GM18867 (cell line): ENCODE measurements around the gene CXorf65.

Experiments used
- ATAC-seq: cut with Tn5 transposase; IDR thresholded peaks from one replicate; pipeline ENCODE4 v1.9.1; 2021; ENCODE audit warnings: mild to moderate bottlenecking, moderate library complexity; ENCODE audit not compliant: unreplicated experiment

The CXorf65 gene

GRCh38 chrX:71106427-71106826 lies at the start of gene CXorf65:
Gene CXorf65 (minus strand): TSS chrX:71106740. CDS start chrX:71106556, 184 bp downstream.
- ATAC-seq = no peak

- no peak for ATAC-seq
Observed at GRCh38 chrX:71154641-71155040, 48.1 kb upstream of the CXorf65 start.

GRCh38 chrX:71154196-71154595 lies 47.7 kb upstream of the CXorf65 start:
- no peak for ATAC-seq

- ATAC-seq = no peak
Observed at GRCh38 chrX:71151366-71151765, 44.8 kb upstream of the CXorf65 start.

GRCh38 chrX:71148278-71148663 lies 41.7 kb upstream of the CXorf65 start:
- no peak for ATAC-seq

GRCh38 chrX:71147496-71148277 lies 41.1 kb upstream of the CXorf65 start:
- no peak for ATAC-seq

- ATAC-seq = no peak
Observed at GRCh38 chrX:71144651-71145050, 38.1 kb upstream of the CXorf65 start, which contains the start of gene NLGN3. Gene NLGN3 (plus strand): TSS chrX:71144841. CDS start chrX:71147750, 2,909 bp downstream.

- ATAC-seq = no peak
Observed at GRCh38 chrX:71143508-71143907, 37.0 kb upstream of the CXorf65 start.

GRCh38 chrX:71140440-71140839 lies 33.9 kb upstream of the CXorf65 start:
- ATAC-seq = no peak

- ATAC-seq = no peak
Observed at GRCh38 chrX:71131510-71131909, 25.0 kb upstream of the CXorf65 start.

GRCh38 chrX:71128915-71129765 lies 22.6 kb upstream of the CXorf65 start:
- ATAC-seq = peak; percentile 78

GRCh38 chrX:71128166-71128833 lies 21.8 kb upstream of the CXorf65 start:
- ATAC-seq = no peak

GRCh38 chrX:71118985-71119535 lies 12.5 kb upstream of the CXorf65 start:
- ATAC-seq = no peak

- peak; percentile 94 for ATAC-seq
Observed at GRCh38 chrX:71118032-71118984, 11.8 kb upstream of the CXorf65 start, which contains the start of gene MED12. Gene MED12 (plus strand): TSS chrX:71118596. CDS start chrX:71118755, 159 bp downstream.

- ATAC-seq = no peak
Observed at GRCh38 chrX:71117358-71117757, 10.8 kb upstream of the CXorf65 start.

- ATAC-seq = peak; percentile 13
Observed at GRCh38 chrX:71111921-71112431, 5.4 kb upstream of the CXorf65 start.

GRCh38 chrX:71111141-71111843 lies 4.8 kb upstream of the CXorf65 start, which contains the start of gene IL2RG:
Gene IL2RG (minus strand): TSS chrX:71111577. CDS start chrX:71111539, 38 bp downstream.
- ATAC-seq = peak; percentile 88

GRCh38 chrX:71109051-71109450 lies 2.5 kb upstream of the CXorf65 start:
- no peak for ATAC-seq
